Spinal cord (tissue), 10 donors: ENCODE data around the gene EIF4H. TPM values are rescaled to one million over a fixed set of nuclear protein-coding genes. Genes with fewer than 3 reads are reported as not detected.
"Not testable (repeated sequence)": the region's sequence is repeated elsewhere in the genome, so short reads cannot be mapped to it uniquely, and the experiment has no call there.

Experiments used
- DNase-seq, 6 donors: peaks; one replicate each; pipeline versions ENCODE4 v3.0.0 to v3.0.0-alpha.2; 2013 to 2015; ENCODE audit warnings: low spot score in 6 of 6, low read depth in 4 of 6
- H3K27ac ChIP-seq: one replicate; pipeline ENCODE4 v1.5.1; 2013; ENCODE audit warnings: low read depth, low read length, control low read depth
- H3K27me3 ChIP-seq: one replicate; pipeline ENCODE4 v1.6.1; 2013; ENCODE audit warnings: low read length; ENCODE audit not compliant: control insufficient read depth, insufficient read depth
- H3K36me3 ChIP-seq: one replicate; pipeline ENCODE4 v1.6.1; 2013; ENCODE audit warnings: low read length; ENCODE audit not compliant: control insufficient read depth, insufficient read depth
- H3K4me1 ChIP-seq: one replicate; pipeline ENCODE4 v1.6.1; 2013; ENCODE audit warnings: low read length; ENCODE audit not compliant: control insufficient read depth, insufficient read depth
- H3K4me3 ChIP-seq: one replicate; pipeline ENCODE4 v1.5.1; 2013; ENCODE audit warnings: low read depth, low read length, control low read depth
- H3K9me3 ChIP-seq: one replicate; pipeline ENCODE4 v1.6.1; 2013; ENCODE audit warnings: low read length; ENCODE audit not compliant: control insufficient read depth, insufficient read depth
- WGBS: methylation state at CpG from one replicate; pipeline ENCODE4 v1.1.5; 2013; ENCODE audit warnings: missing lambda C conversion rate; ENCODE audit not compliant: insufficient coverage; 5-methylcytosine and 5-hydroxymethylcytosine counted together
- polyA plus RNA-seq, 2 donors: library from polyadenylated mRNA; unstranded; fragments of 120-200 nt; gene quantifications; one replicate each; pipeline ENCODE4 v1.2.1, GENCODE V29; 2013; ENCODE audit not compliant: insufficient read length in 2 of 2
- total RNA-seq, 2 donors: library from RNA; depleted of rRNA in 1 of 2; stranded (reverse); fragments of 120-200 nt in 1 of 2; fragments of >200 nt in 1 of 2; gene quantifications; one replicate each; pipeline versions ENCODE4 v1.2.3 to v1.2.4, GENCODE V29; 2013 to 2014
- donor health status: healthy.

The EIF4H gene
- total and polyA plus RNA-seq, 4 donors, result 176 to 261 (median 218) TPM

- Histone ChIP-seq H3K36me3 (no peaks in the 10 kb centered on the region), H3K4me1 (no peaks in the 10 kb centered on the region), H3K4me3 (no peak overlapping the region), H3K9me3 (no peaks in the 10 kb centered on the region), H3K27ac (no peak overlapping the region), H3K27me3 (no peaks in the 10 kb centered on the region)
- WGBS, result 50% methylated on average over 4 of the region's 6 CpGs
- DNase-seq, result no peak
Measured at GRCh38 chr7:74143383-74143782, 30.8 kb upstream of the EIF4H start.

DNA sequence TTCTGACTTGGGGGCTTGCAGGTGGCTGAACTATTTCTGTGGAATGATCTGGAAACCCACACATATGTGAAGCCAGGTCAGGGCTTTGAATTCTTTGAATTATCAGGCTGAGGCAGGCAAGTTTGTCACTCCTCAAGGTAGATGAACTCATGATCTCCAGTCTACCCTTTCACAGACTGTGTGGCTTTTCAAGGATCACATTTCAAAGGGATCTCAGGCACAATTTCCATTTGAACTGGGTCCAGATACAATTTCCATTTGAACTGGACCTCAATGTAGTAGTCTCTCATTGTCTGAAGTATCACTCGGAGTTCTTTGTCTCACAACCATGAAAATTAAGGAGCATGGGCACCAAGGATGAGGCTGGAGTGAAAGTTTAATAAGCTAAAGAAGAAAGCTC, 25.7 kb upstream of the EIF4H start:
- 63% methylated on average over 1 of the region's 1 CpG for WGBS
- Histone ChIP-seq H3K4me1 (no peaks in the 10 kb centered on the region), H3K9me3 (no peaks in the 10 kb centered on the region), H3K36me3 (no peaks in the 10 kb centered on the region), H3K4me3 (no peak overlapping the region), H3K27me3 (no peaks in the 10 kb centered on the region), H3K27ac (no peak overlapping the region)
- no peak for DNase-seq

GRCh38 chr7:74149071-74149470, 25.1 kb upstream of the EIF4H start:
- no peak for DNase-seq
- H3K36me3 ChIP-seq, result no peaks in the 10 kb centered on the region
- no peak overlapping the region for H3K4me3 ChIP-seq
- H3K9me3 ChIP-seq, result no peaks in the 10 kb centered on the region
- no peak overlapping the region for H3K27ac ChIP-seq
- WGBS, result 100% methylated on average over 1 of the region's 5 CpGs
- H3K4me1 ChIP-seq, result no peaks in the 10 kb centered on the region
- no peaks in the 10 kb centered on the region for H3K27me3 ChIP-seq

- peak in 2 of 6 donors; percentile 34 to 51 for DNase-seq
- no CpG with 5 or more reads among the region's 1 CpG for WGBS
Measured at GRCh38 chr7:74149603-74150002, 24.6 kb upstream of the EIF4H start.

DNA sequence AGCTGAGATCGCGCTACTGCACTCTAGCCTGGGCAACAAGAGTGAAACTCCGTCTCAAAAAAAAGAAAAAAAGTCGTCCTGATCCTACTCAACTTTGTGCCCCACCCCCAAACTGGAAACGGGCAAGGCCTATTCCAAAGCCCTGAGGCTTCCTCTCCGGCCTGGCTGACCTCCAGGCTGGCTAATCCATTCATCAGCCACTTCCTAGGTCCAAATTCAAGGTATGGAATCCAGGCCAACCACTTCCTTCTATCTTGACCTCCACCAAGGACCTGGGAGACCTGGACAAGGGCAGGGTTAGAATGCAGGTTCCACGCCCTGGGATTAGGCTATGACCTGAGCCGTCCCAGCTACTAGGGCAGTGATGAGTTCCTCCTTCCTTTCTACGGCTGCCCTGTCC, 20.4 kb upstream of the EIF4H start:
- 85% methylated on average over 8 of the region's 9 CpGs for WGBS
- DNase-seq, result no peak
- Histone ChIP-seq H3K36me3 (no peaks in the 10 kb centered on the region), H3K27ac (no peak overlapping the region), H3K4me3 (no peak overlapping the region), H3K27me3 (no peaks in the 10 kb centered on the region), H3K9me3 (no peaks in the 10 kb centered on the region), H3K4me1 (no peaks in the 10 kb centered on the region)

More at GRCh38 chr7:74149603-74150002, 24.6 kb upstream of the EIF4H start:
- Histone ChIP-seq H3K36me3 (no peaks in the 10 kb centered on the region), H3K4me1 (no peaks in the 10 kb centered on the region), H3K9me3 (no peaks in the 10 kb centered on the region), H3K27me3 (no peaks in the 10 kb centered on the region), H3K4me3 (no peak overlapping the region), H3K27ac (no peak overlapping the region)

DNA sequence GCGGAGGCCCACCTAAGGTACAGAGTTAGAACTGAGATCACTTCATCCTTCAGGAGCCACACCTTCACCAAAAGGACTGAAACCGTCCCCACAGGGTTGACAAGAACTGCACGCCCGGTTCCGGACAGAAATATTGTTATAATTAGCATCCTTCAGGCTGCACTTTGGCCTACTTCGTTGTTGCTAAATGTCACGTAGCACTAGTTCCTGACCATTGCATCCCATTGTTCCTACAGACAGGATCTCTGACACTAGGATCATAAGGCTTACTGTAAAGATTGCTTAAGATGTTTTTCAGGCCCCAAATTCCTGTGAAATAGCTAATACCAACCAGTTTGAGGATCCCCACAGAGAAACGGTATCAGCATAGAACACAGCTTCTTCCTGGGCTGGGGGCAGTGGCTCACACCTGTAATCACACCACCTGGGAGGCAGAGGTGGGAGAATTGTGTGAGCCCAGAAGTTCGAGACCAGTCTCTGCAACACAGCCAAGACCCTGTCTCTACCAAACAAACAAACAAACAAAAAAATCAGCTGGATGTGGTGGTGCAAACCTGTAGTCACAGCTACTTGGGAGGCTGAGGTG, 18.3 kb upstream of the EIF4H start:
- DNase-seq, result no peak
- Histone ChIP-seq H3K27me3 (no peaks in the 10 kb centered on the region), H3K4me1 (no peaks in the 10 kb centered on the region), H3K36me3 (no peaks in the 10 kb centered on the region), H3K9me3 (no peaks in the 10 kb centered on the region), H3K27ac (no peak overlapping the region), H3K4me3 (no peak overlapping the region)
- WGBS, result 84% methylated on average over 7 of the region's 9 CpGs

DNA sequence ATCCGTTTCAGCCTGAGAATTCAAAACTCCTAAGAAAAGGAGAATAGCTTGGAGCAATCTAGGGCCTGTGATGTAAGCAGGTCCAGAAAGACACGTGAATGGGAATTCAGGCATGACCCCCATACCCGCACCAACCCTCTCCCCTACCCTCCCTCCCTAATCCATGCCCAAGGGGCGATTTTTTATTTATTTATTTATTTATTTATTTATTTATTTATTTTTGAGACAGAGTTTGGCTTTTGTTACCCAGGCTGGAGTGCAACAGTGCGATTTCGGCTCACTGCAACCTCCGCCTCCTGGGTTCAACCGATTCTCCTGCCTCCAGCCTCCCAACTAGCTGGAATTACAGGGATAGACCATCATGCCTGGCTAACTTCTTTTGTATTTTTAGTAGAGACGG, 16.6 kb upstream of the EIF4H start:
- no peak overlapping the region for H3K4me3 ChIP-seq
- H3K9me3 ChIP-seq, result no peaks in the 10 kb centered on the region
- H3K4me1 ChIP-seq, result no peaks in the 10 kb centered on the region
- no peaks in the 10 kb centered on the region for H3K27me3 ChIP-seq
- H3K36me3 ChIP-seq, result no peaks in the 10 kb centered on the region
- no peak overlapping the region for H3K27ac ChIP-seq
- 100% methylated on average over 4 of the region's 9 CpGs for WGBS
- no peak for DNase-seq

DNA sequence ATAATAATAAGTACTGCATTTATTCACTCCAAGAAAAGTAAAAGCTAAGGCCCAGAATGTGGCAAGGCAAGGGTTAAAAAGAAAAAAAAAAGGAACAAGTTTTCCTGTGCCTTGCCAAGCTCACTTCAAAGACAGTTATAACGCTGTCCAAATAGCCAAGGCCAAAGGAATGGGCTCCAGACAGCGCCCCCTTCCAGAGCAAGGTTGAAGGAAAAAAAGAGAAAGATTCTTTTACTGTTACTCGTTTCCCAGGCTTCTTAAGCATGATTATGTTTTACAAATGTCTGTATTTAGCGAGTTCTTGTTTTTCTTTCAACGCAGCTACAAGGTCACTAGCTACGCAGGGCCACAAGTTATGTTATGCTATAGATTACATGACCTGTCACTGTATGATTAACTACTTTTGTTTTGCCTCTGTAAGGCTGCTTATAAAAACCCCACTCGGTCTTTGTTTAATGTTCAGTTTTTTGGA, 9.1 kb upstream of the EIF4H start:
- Histone ChIP-seq H3K4me3 (no peak overlapping the region), H3K36me3 (no peaks in the 10 kb centered on the region), H3K4me1 (no peaks in the 10 kb centered on the region), H3K9me3 (no peaks in the 10 kb centered on the region), H3K27me3 (no peaks in the 10 kb centered on the region), H3K27ac (no peak overlapping the region)
- peak in 1 of 6 donors; percentile 33 for DNase-seq
- no CpG with 5 or more reads among the region's 7 CpGs for WGBS

DNA sequence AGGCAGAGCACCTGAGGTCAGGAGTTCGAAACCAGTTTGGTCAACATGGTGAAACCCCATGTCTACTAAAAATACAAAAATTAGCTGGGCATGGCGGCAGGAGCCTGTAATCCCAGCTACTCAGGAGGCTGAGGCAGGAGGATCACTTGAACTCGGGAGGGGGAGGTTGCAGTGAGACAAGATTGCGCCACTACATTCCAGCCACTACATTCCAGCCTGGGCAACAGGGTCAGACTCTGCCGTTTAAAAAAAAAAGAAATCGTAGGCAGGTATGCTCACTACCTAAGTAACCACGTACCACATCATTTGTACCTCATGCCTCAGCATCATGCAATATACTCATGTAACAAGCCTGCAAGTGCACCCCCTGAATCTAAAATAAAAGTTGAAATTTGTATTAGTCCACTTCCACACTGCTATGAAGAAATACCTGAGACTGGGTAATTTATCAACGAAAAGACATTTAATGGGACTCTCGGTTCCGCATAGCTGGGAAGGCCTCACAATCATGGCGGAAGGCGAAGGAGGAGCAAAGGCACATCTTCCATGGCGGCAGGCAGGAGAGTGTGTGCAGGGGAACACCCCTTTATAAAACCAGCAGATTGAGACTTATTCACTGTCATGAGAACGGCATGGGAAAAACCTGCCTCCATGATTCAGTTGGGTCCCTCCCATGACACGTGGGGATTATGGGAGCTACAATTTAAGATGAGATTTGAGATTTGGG, 8.1 kb upstream of the EIF4H start:
- no peak for DNase-seq
- 94% methylated on average over 7 of the region's 15 CpGs for WGBS
- Histone ChIP-seq H3K9me3 (no peaks in the 10 kb centered on the region), H3K4me1 (no peaks in the 10 kb centered on the region), H3K27ac (no peak overlapping the region), H3K4me3 (no peak overlapping the region), H3K27me3 (no peaks in the 10 kb centered on the region), H3K36me3 (no peaks in the 10 kb centered on the region)

DNA sequence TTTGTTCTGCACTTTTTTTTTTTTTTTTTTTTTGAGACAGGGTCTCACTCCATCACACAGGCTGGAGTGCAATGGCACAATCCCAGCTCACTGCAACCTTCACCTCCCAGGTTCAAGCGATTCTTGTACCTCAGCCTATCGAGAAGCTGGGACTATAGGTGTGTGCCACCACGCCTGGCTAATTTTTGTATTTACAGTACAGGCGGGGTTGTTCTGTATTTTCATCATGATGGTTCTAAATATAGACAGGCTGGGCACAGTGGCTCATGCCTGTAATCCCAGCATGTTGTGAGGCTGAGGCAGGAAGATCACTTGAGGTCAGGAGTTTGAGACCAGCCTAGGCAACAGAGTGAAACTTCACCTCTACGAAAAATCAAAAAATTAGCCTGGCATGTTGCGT, 6.8 kb upstream of the EIF4H start:
- H3K36me3 ChIP-seq, H3K4me1 ChIP-seq, H3K27me3 ChIP-seq, H3K27ac ChIP-seq, H3K9me3 ChIP-seq, DNase-seq, H3K4me3 ChIP-seq: not testable (repeated sequence)
- 100% methylated on average over 4 of the region's 6 CpGs for WGBS
